GM12878 (cell line): ENCODE measurements around the gene ENDOU. TPM values are rescaled to one million over a fixed set of nuclear protein-coding genes. Genes with fewer than 3 reads are reported as not detected.

Source experiments
- ATAC-seq: fragments of 200-7000 bp; cut with Tn5 transposase; 3 replicates; pipeline ENCODE4 v1.9.1; 2020; ENCODE audit warnings: mild to moderate bottlenecking, moderate library complexity
- BruUV-seq: library from RNA; stranded (reverse); fragments of 400-500 nt; replicated peaks from 2 replicates; lab custom pipeline; 2021; lab: Mats Ljungman, UMichigan
- CTCF ChIA-PET: fragments of 300-600 bp; sonication (Branson Sonifier 250); formaldehyde crosslinking; extraction: SDS; loops from one replicate; lab custom pipeline; 2021; ENCODE audit warnings: inconsistent platforms; lab: Yijun Ruan, JAX
- POLR2A ChIA-PET: fragments of 350-600 bp; formaldehyde crosslinking; extraction: SDS; loops from one replicate; lab custom pipeline; 2021; ENCODE audit warnings: inconsistent platforms; lab: Charles Lee
- RAD21 ChIA-PET: fragments of 300-600 bp; sonication (Branson Sonifier 250); formaldehyde crosslinking; loops from one replicate; lab custom pipeline; 2023; ENCODE audit warnings: antibody characterized with exemption; ENCODE audit not compliant: unreplicated experiment; lab: Charles Lee
- SMC1A ChIA-PET: fragments of 300-600 bp; sonication (Branson Sonifier 250); formaldehyde crosslinking; loops from one replicate; lab custom pipeline; 2023; ENCODE audit not compliant: unreplicated experiment, uncharacterized antibody; lab: Charles Lee
- DNase-seq: peaks from one replicate; pipeline ENCODE4 v3.0.0-alpha.2; 2011; ENCODE audit warnings: low read depth, low spot score
- FAIRE-seq: peaks from 3 replicates; lab custom pipeline; 2011; peaks lifted over from hg19 to GRCh38; lab: Jason Lieb, UNC
- H2AFZ ChIP-seq: 2 replicates; pipeline ENCODE4 v1.6.0; 2011; ENCODE audit warnings: low read depth, low read length, control low read depth; ENCODE audit not compliant: control insufficient read depth
- H3K27ac ChIP-seq: 2 replicates; pipeline ENCODE4 v1.5.1; 2011; ENCODE audit warnings: control low read depth; ENCODE audit not compliant: control insufficient read depth, insufficient read depth
- H3K27me3 ChIP-seq, 2 experiments: replicated peaks in 1 of 2; 2 replicates each; pipeline versions ENCODE4 v1.6.0 to v1.6.1; 2011; ENCODE audit warnings: low read length in 1 of 2; ENCODE audit not compliant: control insufficient read depth in 2 of 2, insufficient read depth in 2 of 2
- H3K36me3 ChIP-seq, 2 experiments: 2 replicates each; pipeline ENCODE4 v1.5.1; 2011; ENCODE audit warnings: low read length in 1 of 2; ENCODE audit not compliant: control insufficient read depth in 2 of 2, insufficient read depth in 2 of 2
- H3K4me1 ChIP-seq: 2 replicates; pipeline ENCODE4 v1.6.1; 2011; ENCODE audit warnings: mild to moderate bottlenecking, low read length, moderate library complexity, mixed read lengths; ENCODE audit not compliant: control insufficient read depth, insufficient read depth
- H3K4me2 ChIP-seq: 2 replicates; pipeline ENCODE4 v1.6.0; 2011; ENCODE audit warnings: control low read depth; ENCODE audit not compliant: control insufficient read depth, insufficient read depth
- H3K4me3 ChIP-seq: fragments of 200-600 bp; sonication (generic); 2 replicates; pipeline ENCODE4 v1.5.1; 2016
- H3K79me2 ChIP-seq: 2 replicates; pipeline ENCODE4 v1.6.0; 2011; ENCODE audit warnings: low read length; ENCODE audit not compliant: control insufficient read depth, insufficient read depth
- H3K9ac ChIP-seq: 2 replicates; pipeline ENCODE4 v1.8.0; 2011; ENCODE audit warnings: low read length, control low read depth, mixed read lengths; ENCODE audit not compliant: control insufficient read depth, insufficient read depth
- H3K9me3 ChIP-seq: replicated peaks from 3 replicates; pipeline ENCODE4 v1.5.1; 2011; ENCODE audit warnings: mild to moderate bottlenecking, low read length; ENCODE audit not compliant: control insufficient read depth, insufficient read depth
- H4K20me1 ChIP-seq: 2 replicates; pipeline ENCODE4 v1.6.0; 2011; ENCODE audit not compliant: control insufficient read depth, insufficient read depth
- ATF2 ChIP-seq: IDR thresholded peaks from 2 replicates; pipeline ENCODE4 v1.6.1; 2012; ENCODE audit warnings: low read length, inconsistent platforms
- BCL3 ChIP-seq: IDR thresholded peaks from 2 replicates; pipeline ENCODE4 v1.6.1; 2011; ENCODE audit warnings: borderline replicate concordance, low read depth, mild to moderate bottlenecking, moderate library complexity, low read length; ENCODE audit not compliant: insufficient read depth, poor library complexity, severe bottlenecking
- BRCA1 ChIP-seq: IDR thresholded peaks from 2 replicates; pipeline ENCODE4 v1.6.1; 2011; ENCODE audit warnings: low read depth, low read length, improper control_type of control experiment
- CBX5 ChIP-seq: sonication (generic); IDR thresholded peaks from 2 replicates; pipeline ENCODE4 v1.6.1; 2016; ENCODE audit warnings: low read depth, moderate library complexity, mild to moderate bottlenecking, inconsistent platforms
- EED ChIP-seq: sonication (generic); IDR thresholded peaks from 2 replicates; pipeline ENCODE4 v1.6.1; 2016; ENCODE audit warnings: antibody characterized with exemption, low read depth
- ESRRA ChIP-seq: IDR thresholded peaks from 2 replicates; pipeline ENCODE4 v1.6.1; 2012; ENCODE audit warnings: mild to moderate bottlenecking, low read length, improper control_type of control experiment
- FOXK2 ChIP-seq: fragments of 450-650 bp; IDR thresholded peaks from 2 replicates; pipeline ENCODE4 v1.6.1; 2017; ENCODE audit warnings: mild to moderate bottlenecking, moderate library complexity
- HDGF ChIP-seq: fragments of 450-650 bp; IDR thresholded peaks from 2 replicates; pipeline ENCODE4 v1.6.1; 2016; ENCODE audit warnings: antibody characterized with exemption
- JUND ChIP-seq: IDR thresholded peaks from 2 replicates; pipeline ENCODE4 v1.6.1; 2012; ENCODE audit warnings: low read depth, mild to moderate bottlenecking, low read length, improper control_type of control experiment, moderate library complexity
- LARP7 ChIP-seq: fragments of 450-650 bp; IDR thresholded peaks from 2 replicates; pipeline ENCODE4 v1.6.1; 2017; ENCODE audit warnings: mild to moderate bottlenecking
- MTA3 ChIP-seq: IDR thresholded peaks from 2 replicates; pipeline ENCODE4 v1.6.1; 2012; ENCODE audit warnings: low read length, inconsistent platforms, borderline replicate concordance
- NR2C1 ChIP-seq: fragments of 450-650 bp; IDR thresholded peaks from 2 replicates; pipeline ENCODE4 v1.6.1; 2017; ENCODE audit warnings: antibody characterized with exemption, mild to moderate bottlenecking, moderate library complexity
- NR2C2 ChIP-seq: IDR thresholded peaks from 2 replicates; pipeline ENCODE4 v1.6.1; 2011; ENCODE audit warnings: borderline replicate concordance, low read depth; ENCODE audit not compliant: control insufficient read depth, insufficient read length
- RAD21 ChIP-seq: IDR thresholded peaks from 2 replicates; pipeline ENCODE4 v1.6.1; 2011; ENCODE audit warnings: mild to moderate bottlenecking, low read depth, low read length, moderate library complexity; ENCODE audit not compliant: insufficient read depth
- SMARCA5 ChIP-seq: fragments of 450-650 bp; IDR thresholded peaks from 2 replicates; pipeline ENCODE4 v1.6.1; 2017; ENCODE audit warnings: mild to moderate bottlenecking
- SUPT20H ChIP-seq: IDR thresholded peaks from 2 replicates; pipeline ENCODE4 v1.6.1; 2011; ENCODE audit warnings: low read depth, mild to moderate bottlenecking, low read length, moderate library complexity, borderline replicate concordance; ENCODE audit not compliant: control insufficient read depth
- USF2 ChIP-seq: IDR thresholded peaks from 2 replicates; pipeline ENCODE4 v1.6.1; 2011; ENCODE audit warnings: low read depth, low read length, improper control_type of control experiment, borderline replicate concordance
- WGBS: methylation state at CpG from one replicate; pipeline ENCODE4 v1.1.6; 2016; ENCODE audit warnings: low lambda C conversion rate; ENCODE audit not compliant: insufficient replicate concordance, insufficient coverage; ENCODE audit errors: missing lambda C conversion rate; 5-methylcytosine and 5-hydroxymethylcytosine counted together
- in situ Hi-C: fragments of 300-500 bp; cut with MboI; formaldehyde crosslinking; loops from 9 replicates; pipeline ENCODE4 v1.14.3; 2018; ENCODE audit warnings: mixed read lengths
- intact Hi-C: fragments of 100-400 bp; cut with micrococcal nuclease; formaldehyde crosslinking; loops from one replicate; pipeline ENCODE4 v1.14.2; 2022; ENCODE audit not compliant: unreplicated experiment
- polyA plus RNA-seq, 11 experiments: library from polyadenylated mRNA; depleted of rRNA in 4 of 11; unstranded in 6 of 11; stranded (reverse) in 5 of 11; fragments of >200 nt; fragmentation: Nextera tagmentation in 4 of 11; fragmentation: Illumina TruSeq in 1 of 11; extraction: Ambion mirVana in 4 of 11; extraction: Trizol in 1 of 11; gene quantifications; 1 replicate in 1 of 11; 2 replicates in 10 of 11; pipeline versions ENCODE4 v1.2.1 to v1.2.3, GENCODE V29; 2011 to 2016; ENCODE audit warnings: inconsistent platforms in 2 of 11, missing spikeins in 2 of 11, low read depth in 1 of 11
- total RNA-seq, 4 experiments: library from RNA; depleted of rRNA in 3 of 4; stranded (reverse); fragments of >200 nt in 3 of 4; fragmentation: Illumina TruSeq in 1 of 4; extraction: Trizol in 1 of 4; gene quantifications; 2 replicates each; pipeline versions ENCODE4 v1.2.1 to v1.2.3, GENCODE V29; 2013 to 2021
- TF ChIP-seq, protein P1 (sequence below): IDR thresholded peaks from 2 replicates; pipeline ENCODE4 v1.6.1; 2011; ENCODE audit warnings: low read depth, mild to moderate bottlenecking, low read length, moderate library complexity, borderline replicate concordance; ENCODE audit errors: extremely low read depth

The ENDOU gene
- total and polyA plus RNA-seq, 10 of the 15 experiments (the other 5 are each of a cell fraction or from before 2014, with no cell fraction given), result 0.03 to 0.17 (median 0.10) TPM; not detected in 4

- BruUV-seq, result no TSS peak
- no peaks in the 10 kb centered on the region for H3K79me2 ChIP-seq
- no peak for FAIRE-seq
- H3K9ac ChIP-seq, result no peak overlapping the region
- H3K27ac ChIP-seq, result no peak overlapping the region
- peaks cover 25% of the 10 kb centered on the region for H3K4me1 ChIP-seq
- no peak overlapping the region for H3K4me2 ChIP-seq
- H3K4me3 ChIP-seq, result no peak overlapping the region
- TF ChIP-seq ESRRA, result no peak
- no peak for TF ChIP-seq RAD21
- TF ChIP-seq EED, result no peak
- TF ChIP-seq SMARCA5, result no peak
- TF ChIP-seq SUPT20H, result no peak
- TF ChIP-seq JUND, result no peak
- no peak for TF ChIP-seq ATF2
- no peak for TF ChIP-seq USF2
- TF ChIP-seq NR2C2, result no peak
- TF ChIP-seq NR2C1, result no peak
- TF ChIP-seq FOXK2, result no peak
- no peak for TF ChIP-seq MTA3
- no peak for TF ChIP-seq BCL3
- no peak for TF ChIP-seq LARP7
- no peak for TF ChIP-seq BRCA1
- no peak for TF ChIP-seq HDGF
- TF ChIP-seq, protein P1, sequence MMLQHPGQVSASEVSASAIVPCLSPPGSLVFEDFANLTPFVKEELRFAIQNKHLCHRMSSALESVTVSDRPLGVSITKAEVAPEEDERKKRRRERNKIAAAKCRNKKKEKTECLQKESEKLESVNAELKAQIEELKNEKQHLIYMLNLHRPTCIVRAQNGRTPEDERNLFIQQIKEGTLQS, result no peak
- TF ChIP-seq CBX5, result no peak
- no peaks in the 10 kb centered on the region for H3K27me3 ChIP-seq
- ATAC-seq, result no peak
- ChIA-PET SMC1A (interaction anchor here (2.0 to 10.3 kb wide), 6 partner anchors 14 to 41 kb away, joined by 8 to 277 read pairs (median 134); partner anchors contain the start of genes ENDOU, RAPGEF3 and SLC48A1), RAD21 (interaction anchor here (1.8 to 7.8 kb wide), 7 partner anchors 19 to 101 kb away, joined by 5 to 327 read pairs (median 101); partner anchors contain the start of genes RAPGEF3 and RPAP3), POLR2A (interaction anchor here (1.1 to 5.5 kb wide), 3 partner anchors 21 to 29 kb away, joined by 3 to 40 read pairs (median 4); no protein-coding TSS in a partner anchor), CTCF (interaction anchor here (1.4 to 10.4 kb wide), 9 partner anchors 15 to 98 kb away, joined by 5 to 814 read pairs (median 102); partner anchors contain the start of genes ENDOU, RAPGEF3, RPAP3 and SLC48A1)
- 77% methylated on average over 3 of the region's 3 CpGs for WGBS
- in situ Hi-C loops, result no loop called here
- H3K9me3 ChIP-seq, result no peaks in the 10 kb centered on the region
- H2AFZ ChIP-seq, result no peak overlapping the region
- DNase-seq, result no peak
- H4K20me1 ChIP-seq, result no peaks in the 10 kb centered on the region
- H3K36me3 ChIP-seq, result no peaks in the 10 kb centered on the region
- intact Hi-C loops, result no loop called here
Observed at GRCh38 chr12:47739297-47739696, 14.0 kb upstream of the ENDOU start.
